GM19238 (cell line): ENCODE results near the gene SLC50A1.

Experiments used
- DNase-seq: peaks from one replicate; pipeline ENCODE4 v3.0.0; 2011; ENCODE audit warnings: low spot score; ENCODE audit not compliant: insufficient read length

The SLC50A1 gene

GRCh38 chr1:155135415-155136028 is at the start of gene SLC50A1:
Gene SLC50A1 (plus strand): TSS chr1:155135852. CDS start chr1:155135912, 60 bp downstream.
- peak; percentile 94 for DNase-seq

GRCh38 chr1:155086128-155086741 is 49.4 kb upstream of the SLC50A1 start:
- peak; percentile 71 for DNase-seq

GRCh38 chr1:155086856-155087535 is 48.7 kb upstream of the SLC50A1 start:
- no peak for DNase-seq

GRCh38 chr1:155091071-155092051 is 44.3 kb upstream of the SLC50A1 start:
- peak; percentile 68 for DNase-seq

GRCh38 chr1:155092131-155092530 is 43.5 kb upstream of the SLC50A1 start:
- DNase-seq = no peak

- no peak for DNase-seq
These were observed 43.0 kb upstream of the SLC50A1 start for GRCh38 chr1:155092641-155093040.

GRCh38 chr1:155093911-155094621 is 41.6 kb upstream of the SLC50A1 start:
- no peak for DNase-seq

- no peak for DNase-seq
These were observed 41.1 kb upstream of the SLC50A1 start for GRCh38 chr1:155094622-155094948.

- DNase-seq = no peak
These were observed 36.3 kb upstream of the SLC50A1 start for GRCh38 chr1:155099331-155099730.

- DNase-seq = no peak
These were observed 32.3 kb upstream of the SLC50A1 start for GRCh38 chr1:155103325-155103724.

- DNase-seq = no peak
These were observed 30.8 kb upstream of the SLC50A1 start for GRCh38 chr1:155104605-155105534.

GRCh38 chr1:155105604-155106011 is 30.0 kb upstream of the SLC50A1 start:
- no peak for DNase-seq

GRCh38 chr1:155106862-155107261 is 28.8 kb upstream of the SLC50A1 start:
- DNase-seq = no peak

- DNase-seq = no peak
These were observed 28.1 kb upstream of the SLC50A1 start for GRCh38 chr1:155107309-155108264.

- DNase-seq = no peak
These were observed 27.4 kb upstream of the SLC50A1 start for GRCh38 chr1:155108296-155108695.

GRCh38 chr1:155110381-155110780 is 25.3 kb upstream of the SLC50A1 start:
- no peak for DNase-seq

- DNase-seq = no peak
These were observed 24.8 kb upstream of the SLC50A1 start for GRCh38 chr1:155110826-155111225.

GRCh38 chr1:155113450-155113980 is 22.1 kb upstream of the SLC50A1 start:
- no peak for DNase-seq
